Common myeloid progenitor, CD34-positive (primary cell): ENCODE results near the gene MAGEA11.

Source experiments
- CTCF ChIA-PET: fragments of 350-600 bp; sonication (Branson Sonifier 250); formaldehyde crosslinking; loops from one replicate; lab custom pipeline; 2021; ENCODE audit warnings: antibody characterized with exemption; lab: Charles Lee
- POLR2A ChIA-PET: fragments of 350-600 bp; sonication (Branson Sonifier 250); formaldehyde crosslinking; loops from one replicate; lab custom pipeline; 2021; ENCODE audit warnings: antibody characterized with exemption; lab: Charles Lee
- DNase-seq, 3 donors: peaks; one replicate each; pipeline versions ENCODE4 v3.0.0 to v3.0.0-alpha.2; 2013
- H3K27ac ChIP-seq, 2 experiments: 1 replicate in 1 of 2; 2 replicates in 1 of 2; pipeline ENCODE4 v1.7.0; 2013; ENCODE audit warnings: inconsistent platforms in 2 of 2, low read length in 2 of 2, mild to moderate bottlenecking in 2 of 2, low read depth in 1 of 2, moderate library complexity in 1 of 2; ENCODE audit not compliant: severe bottlenecking in 2 of 2, insufficient read depth in 1 of 2, poor library complexity in 1 of 2
- H3K27me3 ChIP-seq, 5 experiments: replicated peaks in 2 of 5; 1 replicate in 3 of 5; 2 replicates in 2 of 5; pipeline versions ENCODE4 v1.6.1 to v1.7.0; 2013; ENCODE audit warnings: low read length in 4 of 5, mild to moderate bottlenecking in 2 of 5, moderate library complexity in 2 of 5, inconsistent platforms in 1 of 5; ENCODE audit not compliant: insufficient read depth in 5 of 5, control insufficient read depth in 4 of 5
- H3K36me3 ChIP-seq, 4 experiments: 1 replicate in 2 of 4; 2 replicates in 2 of 4; pipeline versions ENCODE4 v1.6.1 to v1.7.0; 2013; ENCODE audit warnings: low read length in 3 of 4, control low read depth in 1 of 4, mild to moderate bottlenecking in 1 of 4; ENCODE audit not compliant: control insufficient read depth in 4 of 4, insufficient read depth in 4 of 4
- H3K4me1 ChIP-seq, 4 experiments: 1 replicate in 3 of 4; 2 replicates in 1 of 4; pipeline versions ENCODE4 v1.6.1 to v1.7.1; 2013; ENCODE audit warnings: low read length in 3 of 4, mild to moderate bottlenecking in 3 of 4, control low read depth in 1 of 4, inconsistent platforms in 1 of 4, moderate library complexity in 1 of 4; ENCODE audit not compliant: control insufficient read depth in 4 of 4, insufficient read depth in 4 of 4; ENCODE audit errors: control extremely low read depth in 1 of 4
- H3K4me3 ChIP-seq, 7 experiments: 1 replicate in 4 of 7; 2 replicates in 3 of 7; pipeline versions ENCODE4 v1.5.1 to v1.7.0; 2013; ENCODE audit warnings: mild to moderate bottlenecking in 7 of 7, low read length in 6 of 7, moderate library complexity in 6 of 7, inconsistent platforms in 2 of 7, low read depth in 2 of 7, control low read depth in 1 of 7; ENCODE audit not compliant: insufficient read depth in 4 of 7, control insufficient read depth in 1 of 7; ENCODE audit errors: extremely low read depth in 1 of 7
- H3K9me3 ChIP-seq, 5 experiments: 1 replicate in 4 of 5; 2 replicates in 1 of 5; pipeline versions ENCODE4 v1.6.1 to v1.7.1; 2013; ENCODE audit warnings: low read length in 4 of 5, mild to moderate bottlenecking in 2 of 5, inconsistent platforms in 1 of 5, low read depth in 1 of 5, moderate library complexity in 1 of 5; ENCODE audit not compliant: control insufficient read depth in 4 of 5, insufficient read depth in 2 of 5; ENCODE audit errors: control extremely low read depth in 1 of 5
- WGBS: methylation state at CpG from one replicate; pipeline ENCODE4 v1.1.5; 2013; ENCODE audit not compliant: insufficient coverage; 5-methylcytosine and 5-hydroxymethylcytosine counted together

Gene MAGEA11

GRCh38 chrX:149762696-149763614 lies 51.1 kb downstream of the MAGEA11 start:
- Histone ChIP-seq H3K27me3 (no peaks in the 10 kb centered on the region), H3K4me3 (no peak overlapping the region), H3K27ac (no peak overlapping the region), H3K4me1 (no peaks in the 10 kb centered on the region), H3K9me3 (no peaks in the 10 kb centered on the region), H3K36me3 (no peaks in the 10 kb centered on the region)
- CTCF ChIA-PET: no interaction called here
- POLR2A ChIA-PET: no interaction called here
- DNase-seq: no peak
- 75% methylated on average over 7 of the region's 11 CpGs for WGBS
